Measurements from ENCODE around the gene MAGOHB.

Gene MAGOHB

DNA sequence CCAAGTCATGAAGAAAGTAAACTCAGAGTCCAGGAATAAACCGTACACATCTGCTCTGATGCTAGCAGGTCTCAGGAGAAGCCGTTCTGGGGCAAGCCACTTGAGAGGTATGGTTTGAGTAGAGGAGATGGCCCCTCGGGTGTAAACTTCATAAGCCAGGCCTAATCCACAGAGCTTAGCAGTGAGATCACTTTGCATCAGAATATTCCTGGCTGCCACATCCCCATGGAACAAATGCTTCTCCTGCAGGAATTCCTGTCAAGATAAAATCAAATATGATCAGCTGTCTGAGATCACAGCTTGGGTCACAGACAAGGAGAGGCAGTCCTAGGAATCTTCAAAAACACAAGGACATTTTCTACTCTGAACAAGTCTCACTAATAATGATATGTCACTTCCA is 11.2 kb upstream of the MAGOHB start:
- no peak for DNase-seq (ENCODE audit: low spot score)
- in situ Hi-C loops (cut with MboI; ENCODE audit: low pct_unique_long_range_greater_than_20kb, low sequenced_read_pairs, unreplicated experiment) = no loop called here
- TF ChIP-seq, protein P1, sequence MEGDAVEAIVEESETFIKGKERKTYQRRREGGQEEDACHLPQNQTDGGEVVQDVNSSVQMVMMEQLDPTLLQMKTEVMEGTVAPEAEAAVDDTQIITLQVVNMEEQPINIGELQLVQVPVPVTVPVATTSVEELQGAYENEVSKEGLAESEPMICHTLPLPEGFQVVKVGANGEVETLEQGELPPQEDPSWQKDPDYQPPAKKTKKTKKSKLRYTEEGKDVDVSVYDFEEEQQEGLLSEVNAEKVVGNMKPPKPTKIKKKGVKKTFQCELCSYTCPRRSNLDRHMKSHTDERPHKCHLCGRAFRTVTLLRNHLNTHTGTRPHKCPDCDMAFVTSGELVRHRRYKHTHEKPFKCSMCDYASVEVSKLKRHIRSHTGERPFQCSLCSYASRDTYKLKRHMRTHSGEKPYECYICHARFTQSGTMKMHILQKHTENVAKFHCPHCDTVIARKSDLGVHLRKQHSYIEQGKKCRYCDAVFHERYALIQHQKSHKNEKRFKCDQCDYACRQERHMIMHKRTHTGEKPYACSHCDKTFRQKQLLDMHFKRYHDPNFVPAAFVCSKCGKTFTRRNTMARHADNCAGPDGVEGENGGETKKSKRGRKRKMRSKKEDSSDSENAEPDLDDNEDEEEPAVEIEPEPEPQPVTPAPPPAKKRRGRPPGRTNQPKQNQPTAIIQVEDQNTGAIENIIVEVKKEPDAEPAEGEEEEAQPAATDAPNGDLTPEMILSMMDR (IDR thresholded peaks at IDR 0.05; ENCODE audit: extremely low read depth, insufficient read depth, missing control alignments) = no peak

DNA sequence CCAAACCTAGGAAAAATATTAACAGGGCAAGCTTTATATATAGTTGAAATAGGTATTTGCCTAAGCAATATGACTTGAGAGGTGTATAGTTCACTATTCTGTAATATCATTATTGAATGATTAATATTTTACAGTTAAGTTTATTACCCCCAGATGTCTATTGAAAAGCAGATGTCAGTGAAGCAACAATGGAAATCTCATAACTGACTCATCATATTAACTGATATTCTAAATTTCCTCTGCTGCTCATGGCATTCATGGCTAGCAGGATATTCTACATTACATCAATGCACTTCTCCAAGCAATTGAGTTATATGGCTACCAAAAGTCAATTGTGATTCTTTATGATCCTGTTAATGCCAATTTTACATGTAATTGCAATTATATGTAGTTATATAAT is 9.7 kb upstream of the MAGOHB start:
- in situ Hi-C loops (cut with MboI; ENCODE audit: low pct_unique_long_range_greater_than_20kb, low sequenced_read_pairs, unreplicated experiment) = no loop called here

DNA sequence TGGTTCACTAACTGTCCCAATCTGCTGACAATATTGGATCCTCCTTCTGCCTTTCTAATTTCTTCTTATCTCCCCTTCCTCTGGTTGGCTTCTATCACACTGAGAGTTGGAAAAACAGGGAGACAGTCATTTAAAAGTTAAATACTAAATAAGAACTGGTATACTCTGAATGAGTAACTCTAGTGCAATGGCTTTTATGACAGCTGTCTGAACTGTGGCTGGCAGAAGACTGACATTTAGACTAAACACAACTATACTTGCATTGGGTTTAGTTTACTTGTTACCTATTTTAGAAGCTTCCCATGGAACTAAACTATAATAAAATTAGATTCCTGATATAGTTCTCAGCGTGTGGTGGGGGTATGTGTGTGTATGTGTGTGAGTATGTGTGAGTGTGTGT is 7.9 kb upstream of the MAGOHB start:
- no peak for DNase-seq (ENCODE audit: low spot score)
- in situ Hi-C loops (cut with MboI; ENCODE audit: low pct_unique_long_range_greater_than_20kb, low sequenced_read_pairs, unreplicated experiment) = no loop called here
- TF ChIP-seq, protein P1 (IDR thresholded peaks at IDR 0.05; ENCODE audit: extremely low read depth, insufficient read depth, missing control alignments) = no peak

More for the DNA sequence above, 9.7 kb upstream of the MAGOHB start:
- DNase-seq (ENCODE audit: low spot score) = no peak
- TF ChIP-seq, protein P1 (IDR thresholded peaks at IDR 0.05; ENCODE audit: extremely low read depth, insufficient read depth, missing control alignments) = no peak

DNA sequence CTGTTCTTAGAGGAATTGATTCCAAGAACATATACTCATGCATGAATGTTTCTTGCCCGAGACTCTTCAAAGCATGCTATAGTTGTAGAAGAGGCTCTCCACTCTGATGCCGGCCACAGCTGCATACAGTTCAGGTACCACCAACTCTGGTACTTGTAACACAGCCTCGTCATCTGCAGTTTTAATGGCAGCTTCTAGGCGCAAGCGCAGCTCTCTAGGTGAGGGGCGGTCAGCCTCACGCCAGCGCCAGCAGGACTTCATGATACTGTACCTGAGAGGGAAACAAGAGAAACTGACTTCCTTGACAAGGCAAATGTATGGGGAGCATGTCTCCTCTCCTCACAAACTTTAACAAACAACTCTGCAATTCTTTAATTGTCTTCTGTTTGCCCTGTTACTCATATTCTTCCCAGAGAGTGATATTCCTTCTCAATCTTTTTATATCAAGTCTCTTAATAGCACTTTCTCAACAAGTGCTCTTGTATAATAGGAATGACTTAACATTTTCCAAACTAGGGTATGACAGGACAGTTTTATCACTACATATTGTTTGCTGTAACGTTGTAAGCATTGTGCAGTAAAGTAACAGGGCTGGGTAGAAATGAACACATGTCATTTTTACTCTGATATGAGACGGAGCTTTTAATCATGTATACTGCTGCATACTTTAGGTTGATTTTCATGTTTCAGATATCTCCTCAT is 6.8 kb upstream of the MAGOHB start:
- in situ Hi-C loops (cut with MboI; ENCODE audit: low pct_unique_long_range_greater_than_20kb, low sequenced_read_pairs, unreplicated experiment) = no loop called here
- no peak for DNase-seq (ENCODE audit: low spot score)
- TF ChIP-seq, protein P1 (IDR thresholded peaks at IDR 0.05; ENCODE audit: extremely low read depth, insufficient read depth, missing control alignments) = no peak

DNA sequence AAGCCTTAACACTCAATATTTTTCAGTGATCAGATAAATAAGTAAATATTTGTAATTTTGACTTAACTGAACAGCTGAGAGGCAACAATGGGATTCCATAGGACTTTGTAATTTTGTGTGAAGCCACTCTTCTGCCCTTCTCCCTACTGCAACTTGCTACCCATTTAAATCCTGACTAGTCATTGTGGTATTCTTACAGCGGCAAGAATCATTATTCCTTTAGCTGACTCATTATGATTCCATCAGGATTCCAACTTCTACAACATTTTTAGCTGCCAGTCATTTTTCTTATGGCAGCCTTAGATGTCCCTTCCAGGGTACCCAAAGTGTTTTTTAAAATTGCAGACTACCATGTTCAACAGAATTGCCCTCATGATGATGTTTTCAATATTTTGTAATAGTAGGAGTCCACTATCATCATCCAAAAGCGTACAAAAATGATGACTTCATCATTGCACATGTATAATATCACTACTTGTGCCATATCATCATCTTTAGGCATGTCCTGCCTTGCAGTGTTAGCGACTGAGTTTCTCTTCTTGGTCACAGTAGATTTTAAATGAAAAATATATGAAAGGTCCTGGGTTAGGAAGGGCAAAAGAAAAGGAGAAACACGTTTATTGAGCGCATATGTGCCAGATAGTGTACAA is 5.1 kb upstream of the MAGOHB start:
- DNase-seq (ENCODE audit: low spot score) = no peak
- in situ Hi-C loops (cut with MboI; ENCODE audit: low pct_unique_long_range_greater_than_20kb, low sequenced_read_pairs, unreplicated experiment) = no loop called here
- TF ChIP-seq, protein P1 (IDR thresholded peaks at IDR 0.05; ENCODE audit: extremely low read depth, insufficient read depth, missing control alignments) = no peak

DNA sequence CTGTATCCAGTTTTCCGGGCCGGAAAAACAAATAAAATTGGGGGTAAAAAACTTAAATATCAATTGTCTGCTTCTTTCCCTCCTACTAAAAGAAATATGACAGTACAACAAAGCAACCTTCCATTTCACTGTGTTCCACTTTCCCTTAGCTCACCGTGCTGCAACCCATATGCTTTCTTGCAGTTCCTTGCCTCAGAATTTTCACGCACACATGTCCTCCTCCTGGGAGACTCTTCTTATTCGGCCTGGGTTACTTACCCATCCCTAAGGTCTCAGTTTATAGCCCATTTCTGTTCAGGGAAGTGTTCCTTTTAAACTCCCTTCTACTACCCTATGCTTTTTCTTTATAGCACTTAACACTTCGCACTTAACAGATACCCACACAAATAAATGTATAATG is 4.5 kb upstream of the MAGOHB start:
- in situ Hi-C loops (cut with MboI; ENCODE audit: low pct_unique_long_range_greater_than_20kb, low sequenced_read_pairs, unreplicated experiment) = no loop called here
- TF ChIP-seq, protein P1 (IDR thresholded peaks at IDR 0.05; ENCODE audit: extremely low read depth, insufficient read depth, missing control alignments) = no peak
- no peak for DNase-seq (ENCODE audit: low spot score)

Data from GM13977 (cell line).